K562 (cell line): ENCODE data around the gene FANCD2. TPM values are rescaled to one million over a fixed set of nuclear protein-coding genes. Genes with fewer than 3 reads are reported as not detected.

Source experiments
- ATAC-seq: fragments of 200-7000 bp; cut with Tn5 transposase; 3 replicates; pipeline ENCODE4 v1.9.1; 2020; ENCODE audit warnings: moderate library complexity
- BruUV-seq: library from RNA; stranded (reverse); fragments of 400-500 nt; replicated peaks from 2 replicates; lab custom pipeline; 2021; lab: Mats Ljungman, UMichigan
- CTCF ChIA-PET: fragments of 300-600 bp; formaldehyde crosslinking; extraction: SDS; loops from one replicate; lab custom pipeline; 2021; ENCODE audit warnings: low intra/inter-chr PET ratio; lab: Yijun Ruan, JAX
- POLR2A ChIA-PET: fragments of 300-600, 350-650 bp; sonication (Branson Sonifier 250); formaldehyde crosslinking; extraction: SDS; loops from one replicate; lab custom pipeline; 2021; ENCODE audit warnings: antibody characterized with exemption, inconsistent platforms; lab: Yijun Ruan, JAX
- DNase-seq, 4 experiments: peaks; one replicate each; pipeline versions ENCODE4 v3.0.0 to v3.0.0-alpha.2; 2011 to 2018; ENCODE audit warnings: low spot score in 3 of 4, mixed read lengths in 3 of 4; ENCODE audit errors: extremely low read depth in 1 of 4
- FAIRE-seq: peaks from 2 replicates; lab custom pipeline; 2011; peaks lifted over from hg19 to GRCh38; lab: Jason Lieb, UNC
- H2AFZ ChIP-seq: 2 replicates; pipeline ENCODE4 v1.6.0; 2011; ENCODE audit warnings: low read depth, low read length, control low read depth, inconsistent platforms
- H3K27ac ChIP-seq: fragments of 200-600 bp; 3 replicates; pipeline ENCODE4 v1.8.0; 2011; ENCODE audit warnings: low read depth, mild to moderate bottlenecking, control low read depth, inconsistent platforms, low read length, moderate library complexity, mixed read lengths; ENCODE audit errors: extremely low read depth
- H3K27me3 ChIP-seq, 2 experiments: fragments of 300-600 bp in 1 of 2; 2 replicates in 1 of 2; 3 replicates in 1 of 2; pipeline versions ENCODE4 v1.6.0 to v1.8.0; 2011; ENCODE audit warnings: inconsistent platforms in 2 of 2, low read length in 2 of 2, mild to moderate bottlenecking in 1 of 2, mixed read lengths in 1 of 2, moderate library complexity in 1 of 2; ENCODE audit not compliant: control insufficient read depth in 2 of 2, insufficient read depth in 2 of 2
- H3K36me3 ChIP-seq: fragments of 300-600 bp; 3 replicates; pipeline ENCODE4 v1.8.0; 2011; ENCODE audit warnings: mild to moderate bottlenecking, low read length, inconsistent platforms; ENCODE audit not compliant: control insufficient read depth, insufficient read depth
- H3K4me1 ChIP-seq, 2 experiments: fragments of 200-600 bp in 1 of 2; replicated peaks in 1 of 2; 2 replicates in 1 of 2; 3 replicates in 1 of 2; pipeline versions ENCODE4 v1.5.1 to v1.8.0; 2011; ENCODE audit warnings: inconsistent platforms in 2 of 2, low read length in 2 of 2, mild to moderate bottlenecking in 1 of 2, mixed read lengths in 1 of 2, moderate library complexity in 1 of 2; ENCODE audit not compliant: control insufficient read depth in 2 of 2, insufficient read depth in 2 of 2
- H3K4me2 ChIP-seq: 2 replicates; pipeline ENCODE4 v1.6.1; 2011; ENCODE audit warnings: low read length, control low read depth, inconsistent platforms, mixed read lengths; ENCODE audit not compliant: insufficient read depth
- H3K4me3 ChIP-seq: fragments of 200-600 bp; sonication (generic), shearing (Covaris generic); 2 replicates; pipeline ENCODE4 v1.5.1; 2016; ENCODE audit warnings: control low read depth, inconsistent platforms
- H3K79me2 ChIP-seq: fragments of 200-600 bp; 3 replicates; pipeline ENCODE4 v1.8.0; 2011; ENCODE audit warnings: low read length, inconsistent platforms; ENCODE audit not compliant: control insufficient read depth, insufficient read depth
- H3K9ac ChIP-seq, 2 experiments: 2 replicates each; pipeline versions ENCODE4 v1.6.0 to v1.6.1; 2011; ENCODE audit warnings: low read depth in 2 of 2, low read length in 2 of 2, control low read depth in 1 of 2, inconsistent platforms in 1 of 2, mild to moderate bottlenecking in 1 of 2, mixed read lengths in 1 of 2; ENCODE audit not compliant: insufficient read depth in 1 of 2
- H3K9me1 ChIP-seq: one replicate; pipeline ENCODE4 v1.6.0; 2011; ENCODE audit warnings: inconsistent platforms, mild to moderate bottlenecking, low read length, moderate library complexity; ENCODE audit not compliant: control insufficient read depth, insufficient read depth
- H3K9me3 ChIP-seq: replicated peaks from 2 replicates; pipeline ENCODE4 v1.5.1; 2011; ENCODE audit warnings: low read depth, low read length, inconsistent platforms; ENCODE audit not compliant: control insufficient read depth, insufficient read depth
- H4K20me1 ChIP-seq: replicated peaks from 2 replicates; pipeline ENCODE4 v1.6.1; 2011; ENCODE audit warnings: low read length, inconsistent platforms, mixed read lengths; ENCODE audit not compliant: control insufficient read depth, insufficient read depth
- ARID1B ChIP-seq: fragments of 450-650 bp; IDR thresholded peaks from 2 replicates; pipeline ENCODE4 v1.6.1; 2016; ENCODE audit warnings: antibody characterized with exemption, mild to moderate bottlenecking, inconsistent platforms
- CBFA2T3 ChIP-seq: fragments of 450-650 bp; IDR thresholded peaks from 2 replicates; pipeline ENCODE4 v1.6.1; 2017
- CBX1 ChIP-seq: sonication (generic); IDR thresholded peaks from 2 replicates; pipeline ENCODE4 v1.6.1; 2016; ENCODE audit warnings: antibody characterized with exemption, low read depth, mild to moderate bottlenecking
- CEBPB ChIP-seq: fragments of 450-650 bp; IDR thresholded peaks from 2 replicates; pipeline ENCODE4 v1.6.1; 2016; ENCODE audit warnings: missing genetic modification characterization, missing compliant biosample characterization
- LARP7 ChIP-seq: fragments of 450-650 bp; IDR thresholded peaks from 2 replicates; pipeline ENCODE4 v1.6.1; 2016
- MBD2 ChIP-seq: sonication (generic); IDR thresholded peaks from 2 replicates; pipeline ENCODE4 v1.6.1; 2016; ENCODE audit warnings: low read depth, borderline replicate concordance
- NFE2 ChIP-seq: IDR thresholded peaks from 2 replicates; pipeline ENCODE4 v1.6.1; 2014; ENCODE audit warnings: antibody characterized with exemption, low read depth
- SIRT6 ChIP-seq: IDR thresholded peaks from one replicate; pipeline ENCODE4 v1.6.1; 2012; ENCODE audit warnings: low read depth, mild to moderate bottlenecking, control low read depth, inconsistent platforms, low read length, moderate library complexity
- SMAD4 ChIP-seq: fragments of 250-450 bp; sonication (Bioruptor Pico); conservative IDR thresholded peaks from 2 replicates; pipeline ENCODE4 v1.8.0; 2021; ENCODE audit warnings: inconsistent platforms, mild to moderate bottlenecking, moderate library complexity
- SRSF1 ChIP-seq: fragments of 200-400 bp; formaldehyde crosslinking; IDR thresholded peaks from 2 replicates; pipeline ENCODE4 v1.6.1; 2017; ENCODE audit warnings: mild to moderate bottlenecking, low read depth, low read length, moderate library complexity
- TAF7 ChIP-seq: fragments of 450-650 bp; IDR thresholded peaks from 2 replicates; pipeline ENCODE4 v1.6.1; 2016; ENCODE audit warnings: missing genetic modification characterization, missing compliant biosample characterization
- THRAP3 ChIP-seq: fragments of 450-650 bp; IDR thresholded peaks from 2 replicates; pipeline ENCODE4 v1.6.1; 2016; ENCODE audit warnings: mild to moderate bottlenecking, inconsistent platforms, borderline replicate concordance
- ZNF384 ChIP-seq: IDR thresholded peaks from 2 replicates; pipeline ENCODE4 v1.6.1; 2012; ENCODE audit warnings: low read depth, low read length, improper control_type of control experiment
- ZNF639 ChIP-seq, 2 experiments: fragments of 200-800 bp in 1 of 2; sonication (Bioruptor generic) in 1 of 2; sonication (generic) in 1 of 2; formaldehyde crosslinking in 1 of 2; IDR thresholded peaks in 1 of 2; conservative IDR thresholded peaks in 1 of 2; 2 replicates each; pipeline versions ENCODE4 v1.5.0 to v1.6.1; 2016 to 2020; ENCODE audit warnings: missing compliant biosample characterization in 1 of 2, missing genetic modification characterization in 1 of 2, missing genetic modification reagents in 1 of 2
- WGBS: fragments of 100-300 bp; shearing (Covaris generic); methylation state at CpG from one replicate; pipeline ENCODE4 v1.1.6; 2016; ENCODE audit warnings: low coverage, mixed read lengths; ENCODE audit not compliant: insufficient coverage; ENCODE audit errors: missing lambda C conversion rate; 5-methylcytosine and 5-hydroxymethylcytosine counted together
- in situ Hi-C: fragments of 300-500 bp; cut with MboI; formaldehyde crosslinking; loops from 4 replicates; pipeline ENCODE4 v1.15.0; 2018; ENCODE audit warnings: inconsistent platforms, mixed read lengths
- intact Hi-C: fragments of 100-400 bp; cut with micrococcal nuclease; formaldehyde crosslinking; loops from 2 replicates; pipeline ENCODE4 v1.14.2; 2022
- polyA plus RNA-seq, 8 experiments: library from polyadenylated mRNA; depleted of rRNA in 4 of 8; stranded (reverse) in 5 of 8; unstranded in 3 of 8; fragments of >200 nt; fragmentation: Nextera tagmentation in 2 of 8; fragmentation: Illumina TruSeq in 1 of 8; extraction: Ambion mirVana in 2 of 8; extraction: Trizol in 1 of 8; gene quantifications; 2 replicates each; pipeline versions ENCODE4 v1.2.1 to v1.2.3, GENCODE V29; 2011 to 2014; ENCODE audit warnings: inconsistent platforms in 1 of 8, missing spikeins in 1 of 8
- total RNA-seq, 7 experiments: library from RNA; depleted of rRNA in 6 of 7; stranded (reverse); fragments of >200 nt in 6 of 7; fragmentation: Illumina TruSeq in 2 of 7; extraction: Trizol in 2 of 7; gene quantifications; 2 replicates each; pipeline versions ENCODE4 v1.2.1 to v1.2.3, GENCODE V29; 2011 to 2021; ENCODE audit warnings: low replicate concordance in 1 of 7
- TF ChIP-seq, protein P1 (sequence below): fragments of 450-650 bp; IDR thresholded peaks from 2 replicates; pipeline ENCODE4 v1.6.1; 2017; ENCODE audit warnings: antibody characterized with exemption
- TF ChIP-seq, protein P2 (sequence below): fragments of 450-650 bp; conservative IDR thresholded peaks from 2 replicates; pipeline ENCODE4 v1.6.1; 2016; ENCODE audit warnings: missing genetic modification characterization, low read depth, mild to moderate bottlenecking, control low read depth, missing compliant biosample characterization
- TF ChIP-seq, protein P3 (sequence below): sonication (generic); formaldehyde crosslinking; IDR thresholded peaks from 2 replicates; pipeline ENCODE4 v1.8.0; 2022; ENCODE audit warnings: mild to moderate bottlenecking, missing genetic modification reagents

FANCD2 gene
- total and polyA plus RNA-seq, 9 of the 15 experiments (the other 6 are each of a cell fraction or from before 2014, with no cell fraction given) = 59.4 to 137 (median 96.1) TPM

DNA sequence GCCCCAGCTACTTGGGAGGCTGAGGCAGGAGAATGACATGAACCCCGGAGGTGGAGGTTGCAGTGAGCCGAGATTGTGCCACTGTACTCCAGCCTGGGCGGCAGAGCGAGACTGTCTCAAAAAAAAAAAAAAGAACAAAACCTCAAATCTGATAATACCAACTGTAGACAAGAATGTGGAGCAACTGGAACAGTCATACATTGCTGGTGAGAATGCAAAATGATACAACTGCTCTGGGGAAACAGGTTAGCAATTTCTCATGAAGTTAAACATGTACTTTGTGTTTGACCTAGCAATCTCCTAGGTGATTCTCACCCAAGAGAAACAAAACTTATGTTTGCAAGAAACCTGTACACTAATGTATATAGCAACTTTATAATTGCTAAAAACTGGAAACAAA lies 110.9 kb downstream of the FANCD2 start:
- WGBS = 19% methylated on average over 2 of the region's 4 CpGs
- CTCF ChIA-PET = no interaction called here
- peak; percentile 42; the same call in 1 of the 2 replicates for TF ChIP-seq SMAD4 (CRISPR knock-in tag)
- 0 out of 2 replicates have a peak, but pooled peaks have one; percentile 13 for TF ChIP-seq CBFA2T3
- TF ChIP-seq LARP7 = 0 out of 2 replicates have a peak, but pooled peaks have one; percentile 15
- peak; percentile 21; the same call in 1 of the 2 replicates for TF ChIP-seq CBX1
- no peak for TF ChIP-seq THRAP3
- TF ChIP-seq MBD2 = no peak
- TF ChIP-seq, protein P1, sequence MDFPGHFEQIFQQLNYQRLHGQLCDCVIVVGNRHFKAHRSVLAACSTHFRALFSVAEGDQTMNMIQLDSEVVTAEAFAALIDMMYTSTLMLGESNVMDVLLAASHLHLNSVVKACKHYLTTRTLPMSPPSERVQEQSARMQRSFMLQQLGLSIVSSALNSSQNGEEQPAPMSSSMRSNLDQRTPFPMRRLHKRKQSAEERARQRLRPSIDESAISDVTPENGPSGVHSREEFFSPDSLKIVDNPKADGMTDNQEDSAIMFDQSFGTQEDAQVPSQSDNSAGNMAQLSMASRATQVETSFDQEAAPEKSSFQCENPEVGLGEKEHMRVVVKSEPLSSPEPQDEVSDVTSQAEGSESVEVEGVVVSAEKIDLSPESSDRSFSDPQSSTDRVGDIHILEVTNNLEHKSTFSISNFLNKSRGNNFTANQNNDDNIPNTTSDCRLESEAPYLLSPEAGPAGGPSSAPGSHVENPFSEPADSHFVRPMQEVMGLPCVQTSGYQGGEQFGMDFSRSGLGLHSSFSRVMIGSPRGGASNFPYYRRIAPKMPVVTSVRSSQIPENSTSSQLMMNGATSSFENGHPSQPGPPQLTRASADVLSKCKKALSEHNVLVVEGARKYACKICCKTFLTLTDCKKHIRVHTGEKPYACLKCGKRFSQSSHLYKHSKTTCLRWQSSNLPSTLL = no peak
- TF ChIP-seq, protein P2, sequence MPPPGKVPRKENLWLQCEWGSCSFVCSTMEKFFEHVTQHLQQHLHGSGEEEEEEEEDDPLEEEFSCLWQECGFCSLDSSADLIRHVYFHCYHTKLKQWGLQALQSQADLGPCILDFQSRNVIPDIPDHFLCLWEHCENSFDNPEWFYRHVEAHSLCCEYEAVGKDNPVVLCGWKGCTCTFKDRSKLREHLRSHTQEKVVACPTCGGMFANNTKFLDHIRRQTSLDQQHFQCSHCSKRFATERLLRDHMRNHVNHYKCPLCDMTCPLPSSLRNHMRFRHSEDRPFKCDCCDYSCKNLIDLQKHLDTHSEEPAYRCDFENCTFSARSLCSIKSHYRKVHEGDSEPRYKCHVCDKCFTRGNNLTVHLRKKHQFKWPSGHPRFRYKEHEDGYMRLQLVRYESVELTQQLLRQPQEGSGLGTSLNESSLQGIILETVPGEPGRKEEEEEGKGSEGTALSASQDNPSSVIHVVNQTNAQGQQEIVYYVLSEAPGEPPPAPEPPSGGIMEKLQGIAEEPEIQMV (tag) = no peak
- no peak for TF ChIP-seq SIRT6
- TF ChIP-seq, protein P3, sequence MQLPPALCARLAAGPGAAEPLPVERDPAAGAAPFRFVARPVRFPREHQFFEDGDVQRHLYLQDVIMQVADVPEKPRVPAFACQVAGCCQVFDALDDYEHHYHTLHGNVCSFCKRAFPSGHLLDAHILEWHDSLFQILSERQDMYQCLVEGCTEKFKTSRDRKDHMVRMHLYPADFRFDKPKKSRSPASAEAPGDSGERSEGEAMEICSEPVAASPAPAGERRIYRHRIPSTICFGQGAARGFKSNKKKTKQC (CRISPR knock-in tag) = no peak
- TF ChIP-seq ARID1B = 0 out of 2 replicates have a peak, but pooled peaks have one; percentile 10
- TF ChIP-seq ZNF639 (CRISPR knock-in tag; conservative IDR thresholded peaks at IDR 0.05 in 1 of 2, IDR thresholded peaks at IDR 0.05 in 1 of 2) = 0 out of 4 replicates have a peak, but pooled peaks of 1 of the 2 experiments have one; percentile 34
- peak; percentile 89 for TF ChIP-seq ZNF384
- peak; percentile 33; the same call in 1 of the 2 replicates for TF ChIP-seq NFE2
- no peak for TF ChIP-seq TAF7 (tag)
- peak; percentile 43 for TF ChIP-seq CEBPB (tag)
- no peak for TF ChIP-seq SRSF1

More for the DNA sequence above, 110.9 kb downstream of the FANCD2 start:
- no peak overlapping the region for H2AFZ ChIP-seq
- H3K9me1 ChIP-seq = no peaks in the 10 kb centered on the region
- no peaks in the 10 kb centered on the region for H3K27me3 ChIP-seq
- H3K9ac ChIP-seq = no peak overlapping the region
- POLR2A ChIA-PET = no interaction called here
- H4K20me1 ChIP-seq = no peaks in the 10 kb centered on the region; the same call in 1 of the 2 replicates
- no peaks in the 10 kb centered on the region for H3K9me3 ChIP-seq
- no peak overlapping the region for H3K4me2 ChIP-seq
- peaks cover 25 to 26% of the 10 kb centered on the region in 2 experiments for H3K4me1 ChIP-seq
- H3K27ac ChIP-seq = no peak overlapping the region
- FAIRE-seq (no peak), ATAC-seq (no peak), DNase-seq (no peak)
- in situ Hi-C loops = no loop called here
- BruUV-seq = no TSS peak
- intact Hi-C loops = no loop called here
- no peaks in the 10 kb centered on the region for H3K36me3 ChIP-seq
- H3K4me3 ChIP-seq = no peak overlapping the region
- H3K79me2 ChIP-seq = peaks cover 7% of the 10 kb centered on the region
